Measurements from ENCODE around the gene XXYLT1. TPM values are rescaled to one million over a fixed set of nuclear protein-coding genes. Genes with fewer than 3 reads are reported as not detected.

Gene XXYLT1
- total and polyA plus RNA-seq, 9 of the 15 experiments (the other 6 are each of a cell fraction or from before 2014, with no cell fraction given), result 1.9 to 18.9 (median 15.0) TPM

DNA sequence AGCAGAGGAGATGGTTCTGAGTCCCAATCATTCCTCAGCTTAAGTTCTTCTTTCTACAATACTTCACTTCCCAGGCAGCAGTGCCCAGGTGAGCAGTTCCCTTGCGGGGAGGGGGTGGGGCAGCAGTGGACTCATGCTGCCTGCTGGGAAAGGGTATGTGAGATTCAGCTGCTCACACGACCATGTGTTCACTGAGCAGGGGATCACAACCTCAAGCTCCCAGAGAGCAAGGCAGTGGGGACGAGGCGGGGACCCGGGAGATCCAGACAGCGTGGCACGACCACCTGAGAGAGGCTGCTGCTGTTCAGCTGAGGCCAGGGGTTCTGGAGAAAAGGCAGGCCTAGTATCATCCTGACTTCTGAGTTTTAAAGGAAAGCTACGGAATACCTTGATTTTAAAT is 166.6 kb downstream of the XXYLT1 start (continued):
- TF ChIP-seq ZNF124 (CRISPR knock-in tag; IDR thresholded peaks at IDR 0.05) (no peak), TCF7L2 (IDR thresholded peaks at IDR 0.05; ENCODE audit: low read depth, low read length) (no peak)

DNA sequence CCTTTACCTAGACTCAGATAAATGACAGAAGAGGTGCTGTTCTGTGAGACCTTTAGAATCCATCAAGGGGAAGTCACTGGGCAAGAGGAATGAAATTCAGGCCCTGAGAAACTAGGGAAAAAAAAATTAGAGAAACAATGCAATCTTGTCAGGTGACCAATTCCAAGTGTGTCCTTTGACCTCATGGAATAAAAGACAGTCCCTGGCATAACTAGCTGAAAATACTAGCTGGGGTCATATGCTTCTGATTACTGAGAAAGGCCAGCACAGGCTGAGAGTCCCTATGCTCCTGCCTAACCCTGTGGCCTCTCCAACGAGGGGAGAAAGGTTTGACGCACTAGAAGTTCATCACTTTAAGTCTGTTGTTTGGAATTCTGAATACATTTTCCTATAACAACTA is 167.3 kb downstream of the XXYLT1 start:
- no peaks in the 10 kb centered on the region for H3K36me3 ChIP-seq (ENCODE audit: control insufficient read depth, insufficient read depth, low read length)
- peaks cover 6% of the 10 kb centered on the region for H3K9me1 ChIP-seq (ENCODE audit: control insufficient read depth, insufficient read depth, low read length)
- in situ Hi-C loops (cut with MboI) (loop anchor here (10.0 kb wide), 1 partner anchor 419 kb away; the partner anchor contains the start of gene FAM43A), intact Hi-C loops (cut with micrococcal nuclease) (loop anchor here (10.0 kb wide), 1 partner anchor 769 kb away; no protein-coding TSS in a partner anchor)
- peaks cover 12 to 14% of the 10 kb centered on the region in 2 experiments for H3K4me1 ChIP-seq (replicated peaks in 1 of 2; ENCODE audit: control insufficient read depth in 2 of 2, insufficient read depth in 2 of 2, low read length in 2 of 2)
- ChIA-PET CTCF (ENCODE audit: low intra/inter-chr PET ratio) (no interaction called here), POLR2A (no interaction called here)
- ATAC-seq (no peak), DNase-seq (ENCODE audit: extremely low read depth in 1 of 4, low spot score in 3 of 4) (no peak), FAIRE-seq (no peak)
- H2AFZ ChIP-seq (ENCODE audit: low read depth, low read length), result no peak overlapping the region
- no peak overlapping the region for H3K4me2 ChIP-seq (ENCODE audit: insufficient read depth, low read length)
- H4K20me1 ChIP-seq (replicated peaks; ENCODE audit: control insufficient read depth, insufficient read depth, low read length), result no peaks in the 10 kb centered on the region
- H3K9ac ChIP-seq (ENCODE audit: insufficient read depth in 1 of 2, low read depth in 2 of 2, low read length in 2 of 2), result no peak overlapping the region
- no peak for TF ChIP-seq SAFB (IDR thresholded peaks at IDR 0.05; ENCODE audit: borderline replicate concordance, low read depth, low read length)
- no peak for TF ChIP-seq TBL1XR1 (IDR thresholded peaks at IDR 0.05; ENCODE audit: low read length in 2 of 2)
- no peak for TF ChIP-seq BHLHE40 (IDR thresholded peaks at IDR 0.05; ENCODE audit: low read length)
- TF ChIP-seq FOXK2 (conservative IDR thresholded peaks at IDR 0.05 in 1 of 2, IDR thresholded peaks at IDR 0.05 in 1 of 2; ENCODE audit: low read depth in 2 of 2), result no peak
- no peak overlapping the region for H3K4me3 ChIP-seq
- 71% methylated on average over 2 of the region's 2 CpGs for WGBS (ENCODE audit: insufficient coverage, low coverage, missing lambda C conversion rate)
- no peaks in the 10 kb centered on the region for H3K9me3 ChIP-seq (replicated peaks; ENCODE audit: control insufficient read depth, insufficient read depth, low read depth, low read length)
- H3K79me2 ChIP-seq (ENCODE audit: control insufficient read depth, insufficient read depth, low read length), result no peaks in the 10 kb centered on the region
- BruUV-seq (replicated peaks), result no TSS peak
- no peaks in the 10 kb centered on the region for H3K27me3 ChIP-seq (ENCODE audit: control insufficient read depth in 2 of 2, insufficient read depth in 2 of 2, low read length in 2 of 2)
- no peak overlapping the region for H3K27ac ChIP-seq (ENCODE audit: extremely low read depth, low read depth, low read length)

Measured in K562 (cell line).